ENCODE data around the gene PLLP.

- no peak for TF ChIP-seq EP300 (IDR thresholded peaks at IDR 0.05; ENCODE audit: low read depth)
- TF ChIP-seq, protein P1, sequence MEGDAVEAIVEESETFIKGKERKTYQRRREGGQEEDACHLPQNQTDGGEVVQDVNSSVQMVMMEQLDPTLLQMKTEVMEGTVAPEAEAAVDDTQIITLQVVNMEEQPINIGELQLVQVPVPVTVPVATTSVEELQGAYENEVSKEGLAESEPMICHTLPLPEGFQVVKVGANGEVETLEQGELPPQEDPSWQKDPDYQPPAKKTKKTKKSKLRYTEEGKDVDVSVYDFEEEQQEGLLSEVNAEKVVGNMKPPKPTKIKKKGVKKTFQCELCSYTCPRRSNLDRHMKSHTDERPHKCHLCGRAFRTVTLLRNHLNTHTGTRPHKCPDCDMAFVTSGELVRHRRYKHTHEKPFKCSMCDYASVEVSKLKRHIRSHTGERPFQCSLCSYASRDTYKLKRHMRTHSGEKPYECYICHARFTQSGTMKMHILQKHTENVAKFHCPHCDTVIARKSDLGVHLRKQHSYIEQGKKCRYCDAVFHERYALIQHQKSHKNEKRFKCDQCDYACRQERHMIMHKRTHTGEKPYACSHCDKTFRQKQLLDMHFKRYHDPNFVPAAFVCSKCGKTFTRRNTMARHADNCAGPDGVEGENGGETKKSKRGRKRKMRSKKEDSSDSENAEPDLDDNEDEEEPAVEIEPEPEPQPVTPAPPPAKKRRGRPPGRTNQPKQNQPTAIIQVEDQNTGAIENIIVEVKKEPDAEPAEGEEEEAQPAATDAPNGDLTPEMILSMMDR (IDR thresholded peaks at IDR 0.05) = no peak
- no peak for TF ChIP-seq POLR2A (IDR thresholded peaks at IDR 0.05)
- no peak for TF ChIP-seq POLR2AphosphoS5 (IDR thresholded peaks at IDR 0.05)
These were observed 10.6 kb downstream of the PLLP start for GRCh38 chr16:57273826-57274225.
